ENCODE data around the gene VPS39.

Gene VPS39

GRCh38 chr15:42140383-42141070 lies 67.6 kb downstream of the VPS39 start:
- Histone ChIP-seq H3K4me3 (replicated peaks; ENCODE audit: insufficient read depth, low read length) (no peak overlapping the region), H3K27ac (replicated peaks) (no peak overlapping the region), H3K27me3 (ENCODE audit: insufficient read depth, poor library complexity, severe bottlenecking) (no peaks in the 10 kb centered on the region)
- TF ChIP-seq REST (IDR thresholded peaks at IDR 0.05; ENCODE audit: insufficient replicate concordance, low read depth) (no peak), POLR2AphosphoS5 (IDR thresholded peaks at IDR 0.05; ENCODE audit: low read depth) (no peak), CTCF (IDR thresholded peaks at IDR 0.05; ENCODE audit: insufficient read depth, low read length) (no peak), SPI1 (IDR thresholded peaks at IDR 0.05; ENCODE audit: borderline replicate concordance, low read depth) (no peak), GABPA (IDR thresholded peaks at IDR 0.05; ENCODE audit: low read depth) (no peak)
- no peak for DNase-seq (ENCODE audit: low read depth in 1 of 2, low spot score in 1 of 2)

GRCh38 chr15:42139596-42139995 lies 68.5 kb downstream of the VPS39 start:
- Histone ChIP-seq H3K4me3 (replicated peaks; ENCODE audit: insufficient read depth, low read length) (no peak overlapping the region), H3K27me3 (ENCODE audit: insufficient read depth, poor library complexity, severe bottlenecking) (no peaks in the 10 kb centered on the region), H3K27ac (replicated peaks) (no peak overlapping the region)
- DNase-seq (ENCODE audit: low read depth in 1 of 2, low spot score in 1 of 2), result no peak
- TF ChIP-seq CTCF (IDR thresholded peaks at IDR 0.05; ENCODE audit: insufficient read depth, low read length) (no peak), GABPA (IDR thresholded peaks at IDR 0.05; ENCODE audit: low read depth) (no peak), REST (IDR thresholded peaks at IDR 0.05; ENCODE audit: insufficient replicate concordance, low read depth) (no peak), POLR2AphosphoS5 (IDR thresholded peaks at IDR 0.05; ENCODE audit: low read depth) (no peak), SPI1 (IDR thresholded peaks at IDR 0.05; ENCODE audit: borderline replicate concordance, low read depth) (no peak)

GRCh38 chr15:42138968-42139386 lies 69.1 kb downstream of the VPS39 start:
- no peak for DNase-seq (ENCODE audit: low read depth in 1 of 2, low spot score in 1 of 2)
- H3K27me3 ChIP-seq (ENCODE audit: insufficient read depth, poor library complexity, severe bottlenecking), result no peaks in the 10 kb centered on the region
- no peak for TF ChIP-seq SPI1 (IDR thresholded peaks at IDR 0.05; ENCODE audit: borderline replicate concordance, low read depth)

GRCh38 chr15:42138411-42138810 lies 69.7 kb downstream of the VPS39 start:
- TF ChIP-seq POLR2AphosphoS5 (IDR thresholded peaks at IDR 0.05; ENCODE audit: low read depth) (no peak), SPI1 (IDR thresholded peaks at IDR 0.05; ENCODE audit: borderline replicate concordance, low read depth) (no peak), CTCF (IDR thresholded peaks at IDR 0.05; ENCODE audit: insufficient read depth, low read length) (no peak), GABPA (IDR thresholded peaks at IDR 0.05; ENCODE audit: low read depth) (no peak), REST (IDR thresholded peaks at IDR 0.05; ENCODE audit: insufficient replicate concordance, low read depth) (no peak)
- DNase-seq (ENCODE audit: low read depth in 1 of 2, low spot score in 1 of 2), result no peak
- H3K4me3 ChIP-seq (replicated peaks; ENCODE audit: insufficient read depth, low read length), result no peak overlapping the region
- H3K27me3 ChIP-seq (ENCODE audit: insufficient read depth, poor library complexity, severe bottlenecking), result no peaks in the 10 kb centered on the region
- no peak overlapping the region for H3K27ac ChIP-seq (replicated peaks)

More at GRCh38 chr15:42138968-42139386, 69.1 kb downstream of the VPS39 start:
- Histone ChIP-seq H3K27ac (replicated peaks) (no peak overlapping the region), H3K4me3 (replicated peaks; ENCODE audit: insufficient read depth, low read length) (no peak overlapping the region)

Measured in HL-60 (cell line).